Measurements from ENCODE around the gene NR1D2. TPM values are rescaled to one million over a fixed set of nuclear protein-coding genes. Genes with fewer than 3 reads are reported as not detected.

Gene NR1D2
- total and polyA plus RNA-seq, 2 of the 13 experiments (the other 11 are each of a cell fraction or from before 2014, with no cell fraction given) = 5.3 to 8.1 TPM

DNA sequence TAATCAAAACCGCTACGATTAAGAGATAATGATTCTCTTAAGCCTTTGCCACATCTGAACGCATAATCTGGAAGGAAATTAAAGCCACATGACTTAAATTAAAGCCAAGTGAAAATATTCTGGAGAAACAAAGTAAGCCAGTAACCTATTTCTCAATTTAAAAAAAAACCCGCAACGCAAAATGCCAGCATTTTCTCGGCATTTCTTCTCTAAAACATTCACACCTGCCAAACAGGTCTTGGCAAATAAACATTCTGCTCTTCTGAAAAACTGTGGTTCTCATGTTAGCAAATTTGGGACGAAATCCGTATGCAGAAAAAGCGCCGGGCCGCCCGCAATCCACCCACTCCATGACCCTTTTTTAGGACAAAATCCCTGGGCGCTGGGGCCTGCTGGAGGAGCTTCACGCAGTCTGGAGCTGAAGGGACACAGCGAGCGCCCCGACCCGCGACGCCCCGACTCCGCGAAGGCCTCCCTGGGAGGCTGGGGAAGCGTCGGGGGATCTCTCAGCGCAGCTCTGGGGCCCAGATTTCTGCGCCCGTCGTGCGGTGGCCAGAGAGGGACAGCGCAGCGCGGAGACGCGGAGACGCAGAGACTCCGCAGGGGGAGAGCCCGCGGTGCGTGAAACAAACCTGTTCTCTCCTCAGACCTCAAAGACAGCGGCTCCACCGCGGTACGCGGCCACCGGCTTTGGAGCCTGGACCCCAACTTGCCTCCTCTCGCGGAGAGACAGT is 28.8 kb upstream of the NR1D2 start (continued):
- TF ChIP-seq MBD4 (IDR thresholded peaks at IDR 0.05; ENCODE audit: borderline replicate concordance, low read length) (no peak), FOXO4 (CRISPR knock-in tag; conservative IDR thresholded peaks at IDR 0.05) (no peak), BRF2 (CRISPR knock-in tag; IDR thresholded peaks at IDR 0.05) (0 out of 2 replicates have a peak, but pooled peaks have one; percentile 8), MEIS2 (CRISPR knock-in tag; IDR thresholded peaks at IDR 0.05) (no peak), ZNF556 (CRISPR knock-in tag; IDR thresholded peaks at IDR 0.05; ENCODE audit: borderline replicate concordance) (no peak), ZFP36L1 (CRISPR knock-in tag; IDR thresholded peaks at IDR 0.05) (no peak), RERE (CRISPR knock-in tag; IDR thresholded peaks at IDR 0.05; ENCODE audit: low read depth) (no peak), FOXC1 (CRISPR knock-in tag; IDR thresholded peaks at IDR 0.05; ENCODE audit: borderline replicate concordance) (no peak), ZNF282 (IDR thresholded peaks at IDR 0.05; ENCODE audit: partially characterized antibody) (no peak), KLF15 (CRISPR knock-in tag; IDR thresholded peaks at IDR 0.05; ENCODE audit: borderline replicate concordance) (0 out of 2 replicates have a peak, but pooled peaks have one; percentile 10), ZNF557 (CRISPR knock-in tag; IDR thresholded peaks at IDR 0.05) (no peak), HNRNPL (IDR thresholded peaks at IDR 0.05; ENCODE audit: low read depth, low read length) (no peak), ZNF703 (CRISPR knock-in tag; IDR thresholded peaks at IDR 0.05; ENCODE audit: borderline replicate concordance) (0 out of 2 replicates have a peak, but pooled peaks have one; percentile 86), ZNF292 (CRISPR knock-in tag; IDR thresholded peaks at IDR 0.05; ENCODE audit: borderline replicate concordance, low read depth) (peak; percentile 98; the same call in 1 of the 2 replicates)
- TF ChIP-seq, protein P1, sequence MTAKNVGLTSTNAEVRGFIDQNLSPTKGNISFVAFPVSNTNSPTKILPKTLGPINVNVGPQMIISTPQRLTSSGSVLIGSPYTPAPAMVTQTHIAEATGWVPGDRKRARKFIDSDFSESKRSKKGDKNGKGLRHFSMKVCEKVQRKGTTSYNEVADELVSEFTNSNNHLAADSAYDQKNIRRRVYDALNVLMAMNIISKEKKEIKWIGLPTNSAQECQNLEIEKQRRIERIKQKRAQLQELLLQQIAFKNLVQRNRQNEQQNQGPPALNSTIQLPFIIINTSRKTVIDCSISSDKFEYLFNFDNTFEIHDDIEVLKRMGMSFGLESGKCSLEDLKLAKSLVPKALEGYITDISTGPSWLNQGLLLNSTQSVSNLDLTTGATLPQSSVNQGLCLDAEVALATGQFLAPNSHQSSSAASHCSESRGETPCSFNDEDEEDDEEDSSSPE (CRISPR knock-in tag; IDR thresholded peaks at IDR 0.05) = no peak
- TF ChIP-seq, protein P2, sequence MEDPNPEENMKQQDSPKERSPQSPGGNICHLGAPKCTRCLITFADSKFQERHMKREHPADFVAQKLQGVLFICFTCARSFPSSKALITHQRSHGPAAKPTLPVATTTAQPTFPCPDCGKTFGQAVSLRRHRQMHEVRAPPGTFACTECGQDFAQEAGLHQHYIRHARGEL (CRISPR knock-in tag; IDR thresholded peaks at IDR 0.05) = no peak
- TF ChIP-seq, protein P3, sequence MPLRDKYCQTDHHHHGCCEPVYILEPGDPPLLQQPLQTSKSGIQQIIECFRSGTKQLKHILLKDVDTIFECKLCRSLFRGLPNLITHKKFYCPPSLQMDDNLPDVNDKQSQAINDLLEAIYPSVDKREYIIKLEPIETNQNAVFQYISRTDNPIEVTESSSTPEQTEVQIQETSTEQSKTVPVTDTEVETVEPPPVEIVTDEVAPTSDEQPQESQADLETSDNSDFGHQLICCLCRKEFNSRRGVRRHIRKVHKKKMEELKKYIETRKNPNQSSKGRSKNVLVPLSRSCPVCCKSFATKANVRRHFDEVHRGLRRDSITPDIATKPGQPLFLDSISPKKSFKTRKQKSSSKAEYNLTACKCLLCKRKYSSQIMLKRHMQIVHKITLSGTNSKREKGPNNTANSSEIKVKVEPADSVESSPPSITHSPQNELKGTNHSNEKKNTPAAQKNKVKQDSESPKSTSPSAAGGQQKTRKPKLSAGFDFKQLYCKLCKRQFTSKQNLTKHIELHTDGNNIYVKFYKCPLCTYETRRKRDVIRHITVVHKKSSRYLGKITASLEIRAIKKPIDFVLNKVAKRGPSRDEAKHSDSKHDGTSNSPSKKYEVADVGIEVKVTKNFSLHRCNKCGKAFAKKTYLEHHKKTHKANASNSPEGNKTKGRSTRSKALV (CRISPR knock-in tag; IDR thresholded peaks at IDR 0.05) = 0 out of 2 replicates have a peak, but pooled peaks have one; percentile 65

Data from HepG2 (cell line).